ENCODE measurements around the gene LY9.

LY9 gene

GRCh38 chr1:160789051-160789701 is 6.8 kb upstream of the LY9 start:
- TF ChIP-seq CTCF (IDR thresholded peaks at IDR 0.05; ENCODE audit: low read depth, low read length, missing control alignments): no peak
- no peak for DNase-seq (ENCODE audit: extremely low read depth, low read depth)
- H3K4me3 ChIP-seq (replicated peaks; ENCODE audit: low read depth, low read length): no peak overlapping the region

- H3K4me3 ChIP-seq (replicated peaks; ENCODE audit: low read depth, low read length): no peak overlapping the region
- no peak for TF ChIP-seq CTCF (IDR thresholded peaks at IDR 0.05; ENCODE audit: low read depth, low read length, missing control alignments)
- DNase-seq (ENCODE audit: extremely low read depth, low read depth): no peak
These were observed 6.0 kb upstream of the LY9 start for GRCh38 chr1:160789702-160790611.

- no peak for TF ChIP-seq CTCF (IDR thresholded peaks at IDR 0.05; ENCODE audit: low read depth, low read length, missing control alignments)
- DNase-seq (ENCODE audit: extremely low read depth, low read depth): no peak
- H3K4me3 ChIP-seq (replicated peaks; ENCODE audit: low read depth, low read length): no peak overlapping the region
These were observed 1.6 kb upstream of the LY9 start for GRCh38 chr1:160794376-160794775.

- H3K4me3 ChIP-seq (replicated peaks; ENCODE audit: low read depth, low read length): no peak overlapping the region
- no peak for DNase-seq (ENCODE audit: extremely low read depth, low read depth)
- no peak for TF ChIP-seq CTCF (IDR thresholded peaks at IDR 0.05; ENCODE audit: low read depth, low read length, missing control alignments)
These were observed 1.3 kb downstream of the LY9 start for GRCh38 chr1:160797271-160797709.

- DNase-seq (ENCODE audit: extremely low read depth, low read depth): no peak
- H3K4me3 ChIP-seq (replicated peaks; ENCODE audit: low read depth, low read length): no peak overlapping the region
- no peak for TF ChIP-seq CTCF (IDR thresholded peaks at IDR 0.05; ENCODE audit: low read depth, low read length, missing control alignments)
These were observed 1.9 kb downstream of the LY9 start for GRCh38 chr1:160797861-160798273.

- TF ChIP-seq CTCF (IDR thresholded peaks at IDR 0.05; ENCODE audit: low read depth, low read length, missing control alignments): no peak
- no peak overlapping the region for H3K4me3 ChIP-seq (replicated peaks; ENCODE audit: low read depth, low read length)
- no peak for DNase-seq (ENCODE audit: extremely low read depth, low read depth)
These were observed 2.5 kb downstream of the LY9 start for GRCh38 chr1:160798439-160798838.

Data from HFF-Myc (cell line).